KOPT-K1 (cell line): ENCODE data around the gene SLC2A10.

Experiments used
- H3K27ac ChIP-seq: fragments of 200-600 bp; sonication (generic); 2 replicates; pipeline ENCODE4 v1.5.1; 2016; ENCODE audit warnings: antibody characterized with exemption, mild to moderate bottlenecking, low read depth, low read length; ENCODE audit not compliant: poor library complexity, severe bottlenecking
- H3K36me3 ChIP-seq: fragments of 200-600 bp; sonication (generic); 2 replicates; pipeline ENCODE4 v1.5.1; 2017; ENCODE audit warnings: antibody characterized with exemption, mild to moderate bottlenecking, low read length, moderate library complexity; ENCODE audit not compliant: insufficient read depth
- H3K9me3 ChIP-seq: fragments of 200-600 bp; sonication (generic); 2 replicates; pipeline ENCODE4 v1.5.1; 2017; ENCODE audit warnings: antibody characterized with exemption, low read length, mild to moderate bottlenecking; ENCODE audit not compliant: insufficient read depth, poor library complexity, severe bottlenecking

The SLC2A10 gene

DNA sequence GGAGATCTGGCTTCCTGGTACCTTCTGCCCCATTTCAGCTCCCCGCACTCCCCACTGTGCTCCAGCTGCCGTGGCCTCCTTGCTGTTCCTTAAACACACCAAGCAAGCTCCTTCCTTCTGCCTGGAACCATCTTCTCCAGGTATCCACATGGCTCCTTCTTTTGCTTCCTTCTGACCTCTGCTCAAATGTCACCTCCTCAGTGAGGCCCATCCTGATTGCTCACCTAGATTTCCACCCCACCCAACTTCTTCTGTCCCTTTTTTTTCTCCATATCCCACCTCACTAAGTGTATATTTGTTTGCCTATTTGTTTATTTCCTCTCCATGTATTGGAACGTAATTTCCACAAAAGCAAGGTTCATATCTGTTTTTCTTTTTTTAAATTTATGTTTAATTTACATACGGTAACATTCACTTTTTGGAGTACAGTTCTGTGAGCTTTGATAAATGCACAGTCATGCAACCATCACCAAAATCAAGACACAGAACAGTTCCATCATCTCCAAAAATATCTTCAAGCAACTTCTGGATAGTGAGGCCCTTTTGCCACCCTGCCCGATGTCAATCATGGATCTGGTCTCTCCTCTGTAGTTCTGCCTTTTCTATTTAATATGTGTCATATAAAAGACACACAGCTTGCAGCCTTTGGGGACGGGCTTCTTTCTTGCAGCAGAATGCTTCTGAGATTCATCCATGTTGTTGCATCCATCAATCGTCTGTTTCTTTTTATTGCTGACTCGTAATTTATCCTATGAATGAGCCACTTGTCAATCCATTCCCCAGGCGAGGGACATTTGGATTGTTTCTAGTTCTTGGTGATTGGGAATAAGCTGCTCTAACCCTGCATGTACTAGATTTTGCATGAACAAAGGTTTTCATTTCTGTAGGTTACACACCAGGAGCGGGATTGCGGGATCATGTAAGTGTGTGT, 46.3 kb downstream of the SLC2A10 start:
- no peaks in the 10 kb centered on the region for H3K36me3 ChIP-seq
- H3K9me3 ChIP-seq: no peaks in the 10 kb centered on the region
- H3K27ac ChIP-seq: no peak overlapping the region

DNA sequence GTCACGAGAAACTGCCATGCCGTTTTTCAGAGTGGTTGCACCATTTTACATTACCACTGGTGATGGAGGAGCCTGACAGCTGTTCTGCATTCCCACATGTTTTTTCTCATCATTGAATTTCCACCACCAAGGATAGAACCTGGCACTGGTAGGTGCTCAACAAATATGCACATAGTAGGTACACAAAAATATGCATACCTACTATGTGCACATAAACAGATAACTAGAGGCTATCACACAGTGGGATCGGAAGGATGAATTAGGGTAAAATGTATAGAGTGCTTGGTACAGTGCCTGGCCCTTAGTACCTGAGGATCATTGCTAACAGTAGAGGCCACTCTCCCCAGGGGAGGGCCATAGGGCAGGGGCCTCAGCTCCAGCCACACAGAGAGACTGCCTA, 47.0 kb downstream of the SLC2A10 start:
- H3K9me3 ChIP-seq: no peaks in the 10 kb centered on the region
- H3K27ac ChIP-seq: no peak overlapping the region
- no peaks in the 10 kb centered on the region for H3K36me3 ChIP-seq

DNA sequence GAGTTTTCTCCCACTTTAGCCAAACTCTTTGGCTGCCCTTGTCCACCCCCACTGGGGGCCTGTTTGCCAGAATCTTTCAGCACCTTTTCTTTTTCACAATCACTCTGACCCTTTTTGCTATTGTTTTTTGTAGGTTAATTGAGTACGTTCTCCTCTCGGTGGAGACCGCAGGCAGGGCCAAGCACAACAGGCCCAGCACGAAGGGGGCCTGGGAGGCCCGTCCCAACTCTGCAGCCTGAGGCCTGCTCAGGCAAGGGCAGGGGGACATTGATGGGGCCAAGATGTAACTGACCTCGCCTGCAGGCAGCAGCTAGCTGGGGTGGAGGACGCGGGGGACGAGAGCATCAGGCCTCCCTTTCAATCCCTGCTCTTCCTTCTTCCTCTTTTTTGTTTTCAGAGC, 47.7 kb downstream of the SLC2A10 start:
- no peaks in the 10 kb centered on the region for H3K9me3 ChIP-seq
- H3K36me3 ChIP-seq: no peaks in the 10 kb centered on the region
- H3K27ac ChIP-seq: no peak overlapping the region

DNA sequence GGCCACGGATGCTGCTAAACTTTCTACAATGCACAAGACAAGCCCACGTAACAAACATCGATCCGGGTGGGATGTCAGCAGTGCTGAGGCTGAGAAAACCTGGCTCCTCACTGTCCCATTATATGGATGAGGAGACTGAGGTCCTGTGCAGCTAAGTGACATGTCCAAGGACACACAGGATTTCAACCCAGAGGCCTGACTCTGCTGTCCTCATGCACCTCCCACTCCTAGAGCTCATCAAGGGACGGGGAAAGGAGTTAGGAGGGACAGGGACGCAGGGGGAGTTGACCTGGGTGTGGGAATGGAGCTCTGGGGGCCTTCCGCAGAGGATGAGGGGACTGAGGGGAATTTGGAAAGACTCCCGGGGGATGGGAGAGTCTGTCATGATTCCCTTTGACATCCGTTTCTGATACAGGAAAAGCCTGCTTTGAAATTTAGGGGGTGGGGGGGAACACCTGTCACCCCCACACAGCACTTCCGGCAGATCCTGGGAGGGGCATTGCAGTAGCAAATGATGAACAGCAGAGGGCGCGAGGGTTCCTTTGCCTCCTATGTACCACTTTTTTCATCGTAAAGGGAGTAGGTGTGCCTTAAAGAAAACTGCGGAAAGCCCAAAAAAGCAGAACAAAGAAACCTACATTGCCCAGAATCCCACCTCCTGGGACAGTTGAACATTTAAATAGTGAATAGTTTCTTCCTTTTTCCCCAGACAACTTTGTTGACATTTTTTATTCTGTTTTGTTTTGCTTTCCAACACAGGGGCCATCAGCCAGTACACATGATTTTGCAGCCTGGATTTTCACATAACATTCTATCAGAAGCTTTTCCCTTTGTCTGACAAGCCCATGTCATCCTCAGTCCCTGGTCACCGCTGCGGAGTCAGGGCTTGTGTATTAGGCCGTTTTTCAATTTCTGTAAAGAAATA, 48.6 kb downstream of the SLC2A10 start:
- Histone ChIP-seq H3K36me3 (no peaks in the 10 kb centered on the region), H3K27ac (no peak overlapping the region), H3K9me3 (no peaks in the 10 kb centered on the region)

DNA sequence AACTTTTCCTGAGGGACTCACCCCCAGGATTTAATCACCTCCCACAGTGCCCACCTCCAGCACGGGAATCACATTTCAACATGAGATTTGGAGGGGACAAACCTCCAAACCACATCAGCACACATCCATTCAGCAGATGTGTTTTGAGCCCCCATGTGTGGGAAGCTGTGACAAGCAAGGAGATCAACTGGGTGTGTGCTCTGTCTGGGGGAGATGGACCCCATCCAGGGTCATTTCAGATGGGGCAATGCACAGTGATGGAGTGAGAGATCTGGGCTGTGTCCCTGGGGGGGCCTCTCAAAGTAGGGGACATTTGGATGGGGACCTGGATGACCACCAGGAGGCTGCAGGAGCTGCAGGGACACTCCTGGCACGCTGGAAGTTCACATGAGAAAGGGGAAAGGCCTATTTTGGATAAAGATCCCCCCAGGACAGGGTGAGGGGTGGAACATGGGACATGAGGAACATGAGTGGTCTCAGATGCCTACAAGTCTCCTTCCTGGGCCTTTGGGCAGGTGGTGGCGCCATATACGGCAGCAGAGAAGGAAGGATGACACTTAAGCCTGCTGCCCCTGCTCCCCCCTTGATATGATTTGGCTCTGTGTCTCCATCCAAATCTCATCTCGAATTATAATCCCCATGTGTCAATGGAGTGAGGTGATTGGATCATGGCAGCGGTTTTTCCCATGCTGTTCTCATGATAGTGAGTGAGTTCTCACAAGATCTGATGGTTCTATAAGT, 49.6 kb downstream of the SLC2A10 start:
- H3K9me3 ChIP-seq: no peaks in the 10 kb centered on the region

DNA sequence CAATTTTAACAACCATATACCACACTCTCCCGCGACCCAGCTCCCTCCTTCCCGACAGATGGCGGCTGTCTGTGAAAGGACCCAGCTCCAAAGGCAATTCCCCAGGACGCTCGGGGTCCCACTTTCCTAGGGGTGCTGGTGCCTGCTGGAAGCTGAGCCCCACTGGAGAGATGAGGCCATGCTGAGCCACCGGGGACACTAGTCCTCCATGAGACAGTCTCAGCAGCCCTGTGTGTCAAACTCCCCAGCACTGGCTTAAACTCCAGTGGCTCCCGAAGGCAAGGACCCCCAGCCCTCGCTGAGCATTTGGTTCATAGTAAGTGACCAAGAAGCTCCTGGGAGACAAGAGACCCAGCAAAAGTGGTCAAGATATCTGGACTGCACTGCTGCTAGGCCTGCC, 52.1 kb downstream of the SLC2A10 start:
- Histone ChIP-seq H3K36me3 (no peaks in the 10 kb centered on the region), H3K9me3 (no peaks in the 10 kb centered on the region), H3K27ac (no peak overlapping the region)

More for the DNA sequence above, 49.6 kb downstream of the SLC2A10 start:
- H3K36me3 ChIP-seq: no peaks in the 10 kb centered on the region
- H3K27ac ChIP-seq: no peak overlapping the region

DNA sequence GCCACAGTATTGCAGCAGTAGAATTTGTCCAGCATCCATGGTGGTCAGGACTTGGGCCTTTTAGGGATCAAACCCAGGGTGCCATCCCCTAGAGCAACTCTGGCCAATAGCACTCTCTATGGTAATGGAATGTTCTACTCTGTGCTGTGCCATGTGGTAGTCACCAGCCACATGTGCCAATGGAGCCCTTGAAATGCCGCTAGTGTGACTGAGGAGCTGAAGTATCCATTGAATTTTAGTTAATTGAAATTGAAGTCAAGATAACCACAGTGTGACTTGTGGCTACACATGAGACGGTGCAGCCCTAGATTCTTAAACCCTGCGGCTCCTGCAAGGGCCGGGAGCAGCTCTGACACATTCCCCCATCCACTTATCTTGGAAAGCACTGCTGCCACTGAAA, 54.6 kb downstream of the SLC2A10 start:
- Histone ChIP-seq H3K27ac (no peak overlapping the region), H3K9me3 (no peaks in the 10 kb centered on the region), H3K36me3 (no peaks in the 10 kb centered on the region)

DNA sequence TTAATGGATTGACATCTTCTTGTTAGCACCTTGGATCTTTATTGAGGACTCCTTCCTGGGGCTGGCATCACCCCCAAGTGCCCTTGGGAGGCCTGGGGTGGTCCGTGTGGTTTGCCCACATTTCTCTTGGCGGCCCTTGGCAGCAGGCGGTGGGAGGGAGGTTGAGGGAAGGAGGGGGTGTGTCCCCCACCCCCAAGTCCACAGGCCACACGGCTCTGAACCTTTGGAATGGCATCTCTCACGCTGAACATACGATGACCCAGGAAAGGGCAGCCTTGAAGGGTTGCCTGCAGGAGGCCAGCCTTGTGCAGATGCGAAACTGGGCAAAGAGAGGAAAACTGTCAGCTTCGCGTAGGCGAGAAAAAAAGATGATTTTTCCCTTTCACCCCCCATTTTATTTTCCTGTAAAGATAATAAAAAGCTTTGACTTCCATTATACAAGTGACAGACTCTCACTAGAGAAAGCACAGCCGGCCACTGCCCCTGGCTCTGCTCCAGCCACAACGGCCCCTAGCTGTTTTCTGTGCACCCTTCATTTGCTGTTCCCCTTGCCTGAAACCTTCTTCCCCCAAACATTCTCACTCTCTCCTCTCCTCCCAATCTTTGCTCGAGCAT, 56.2 kb downstream of the SLC2A10 start:
- Histone ChIP-seq H3K27ac (no peak overlapping the region), H3K36me3 (no peaks in the 10 kb centered on the region), H3K9me3 (no peaks in the 10 kb centered on the region)

DNA sequence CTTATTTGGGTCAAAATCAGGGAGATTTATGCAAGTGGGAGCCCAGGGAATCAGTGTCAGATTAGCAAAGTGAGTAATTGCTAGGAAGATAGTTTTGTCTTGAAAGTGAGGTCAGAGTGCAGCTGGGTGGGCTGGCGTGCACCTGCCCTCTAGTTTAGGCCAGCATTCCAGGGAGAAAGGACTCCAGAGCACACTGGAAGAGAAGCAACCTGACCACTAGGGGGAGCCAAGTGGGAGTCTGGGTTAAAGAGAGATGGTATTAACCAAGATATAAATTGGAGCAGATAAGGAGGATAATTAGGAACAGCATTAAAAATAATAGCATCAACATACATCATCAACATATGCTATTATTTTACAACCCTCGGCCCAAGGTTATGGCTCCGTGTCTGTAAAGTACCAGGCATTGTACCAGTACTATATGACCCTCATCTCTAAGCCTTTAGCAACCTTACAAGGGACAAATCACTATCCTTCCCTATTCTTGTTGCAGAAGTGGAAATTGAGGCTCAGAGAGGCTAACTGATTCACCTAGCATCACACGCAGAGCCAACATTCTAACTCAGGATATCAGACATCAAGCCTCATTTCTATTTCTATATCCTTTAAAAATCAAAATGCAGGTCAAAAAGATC, 57.8 kb downstream of the SLC2A10 start:
- Histone ChIP-seq H3K36me3 (no peaks in the 10 kb centered on the region), H3K27ac (no peak overlapping the region), H3K9me3 (no peaks in the 10 kb centered on the region)

DNA sequence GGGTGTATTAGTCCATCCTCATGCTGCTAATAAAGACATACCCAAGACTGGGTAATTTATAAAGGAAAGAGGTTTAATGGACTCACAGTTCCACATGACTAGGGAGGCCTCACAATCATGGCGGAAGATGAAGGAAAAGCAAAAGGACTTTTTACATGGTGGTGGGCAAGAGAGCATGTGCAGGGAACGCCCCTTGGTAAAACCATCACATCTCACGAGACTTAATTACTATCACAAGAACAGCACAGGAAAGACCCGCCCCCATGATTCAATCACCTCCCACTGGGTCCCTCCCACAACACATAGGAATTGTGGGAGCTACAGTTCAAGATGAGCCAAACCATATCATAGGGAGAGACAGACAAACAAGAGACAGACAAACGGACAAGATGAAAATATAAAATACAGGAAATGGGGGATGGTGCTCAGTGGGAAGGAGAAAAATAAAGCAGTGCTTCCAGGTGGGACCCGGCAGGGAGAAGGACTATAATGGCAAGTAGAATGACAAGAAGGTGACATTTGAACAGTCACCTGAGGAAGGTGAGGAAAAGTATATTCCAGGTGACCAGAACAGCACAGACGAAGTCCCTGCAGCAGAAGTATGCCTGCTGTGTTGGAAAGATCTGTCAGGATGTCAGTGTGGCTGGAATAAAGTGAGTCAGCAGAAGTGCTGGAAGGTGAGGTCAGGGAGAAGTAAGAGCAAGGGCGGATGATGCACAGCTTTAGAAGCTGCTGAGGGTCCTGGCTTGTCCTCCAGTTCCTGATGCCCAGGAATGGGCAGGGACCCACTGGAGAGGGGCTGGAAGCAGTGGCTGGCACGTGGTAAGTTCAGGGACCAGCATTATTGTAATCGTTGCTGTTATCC, 61.1 kb downstream of the SLC2A10 start:
- H3K36me3 ChIP-seq: no peaks in the 10 kb centered on the region
- no peaks in the 10 kb centered on the region for H3K9me3 ChIP-seq
- H3K27ac ChIP-seq: no peak overlapping the region

DNA sequence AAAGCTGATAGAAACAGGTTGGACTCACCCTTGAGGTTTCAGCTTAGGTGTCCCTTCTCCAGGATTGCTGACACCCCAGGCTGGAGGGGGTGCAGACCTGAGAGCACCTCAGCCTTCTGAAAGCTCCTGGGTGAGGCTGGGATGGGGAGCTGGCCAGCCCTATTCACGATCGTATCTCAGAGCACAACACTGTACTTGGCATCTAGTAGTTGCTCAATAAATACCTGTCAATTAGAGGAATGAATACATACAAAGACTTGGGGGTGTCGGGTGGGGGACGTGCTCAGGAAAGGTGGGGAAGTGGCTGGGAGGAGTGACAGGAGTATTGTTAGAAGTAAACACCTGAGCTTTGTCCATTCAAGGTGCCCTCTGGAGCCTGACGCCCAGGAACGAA, 61.7 kb downstream of the SLC2A10 start:
- Histone ChIP-seq H3K36me3 (no peaks in the 10 kb centered on the region), H3K9me3 (no peaks in the 10 kb centered on the region), H3K27ac (no peak overlapping the region)

DNA sequence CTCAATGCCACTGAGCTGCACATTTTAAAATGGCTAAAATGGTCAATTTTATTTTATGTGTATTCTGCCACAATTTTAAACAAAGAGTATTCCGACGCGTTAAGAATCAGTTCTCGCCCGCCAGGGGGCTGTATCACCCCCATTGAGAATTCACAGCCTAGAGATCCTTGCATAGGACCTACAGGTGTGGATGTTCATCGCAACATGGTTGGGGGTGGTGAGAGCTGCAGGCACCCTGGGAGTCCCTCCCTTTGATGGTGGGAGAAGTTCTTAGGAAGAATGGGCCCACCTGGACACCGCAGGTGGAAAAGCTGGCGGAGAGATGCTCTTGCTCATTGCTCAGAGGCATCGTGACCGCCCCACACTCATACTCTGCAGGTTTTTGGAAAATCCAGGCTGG, 63.5 kb downstream of the SLC2A10 start:
- Histone ChIP-seq H3K9me3 (no peaks in the 10 kb centered on the region), H3K27ac (no peak overlapping the region), H3K36me3 (no peaks in the 10 kb centered on the region)

DNA sequence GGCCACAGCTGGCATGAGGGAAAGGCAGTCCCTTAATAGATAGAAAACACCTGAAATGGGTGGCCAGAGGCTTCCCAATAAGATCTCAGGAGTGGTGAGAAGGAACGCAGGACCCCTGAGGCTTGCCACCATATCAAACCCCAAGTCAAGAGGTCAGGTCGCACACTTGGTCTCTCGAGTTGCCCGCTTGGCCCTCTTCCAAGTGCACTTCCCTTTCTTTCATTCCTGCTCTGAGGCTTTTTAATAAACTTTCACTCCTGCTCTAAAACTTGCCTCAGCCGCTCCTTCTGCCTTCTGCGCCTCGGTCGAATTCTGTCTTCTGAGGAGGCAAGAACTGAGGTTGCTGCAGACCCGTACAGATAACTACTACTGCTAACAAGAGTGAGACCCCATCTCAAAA, 64.2 kb downstream of the SLC2A10 start:
- H3K27ac ChIP-seq: no peak overlapping the region

More for the DNA sequence above, 64.2 kb downstream of the SLC2A10 start:
- Histone ChIP-seq H3K36me3 (no peaks in the 10 kb centered on the region), H3K9me3 (no peaks in the 10 kb centered on the region)
